HG03439 (cell line): ENCODE measurements around the gene ADAMTS17.
"Not testable (repeated sequence)": the region's sequence is repeated elsewhere in the genome, so short reads cannot be mapped to it uniquely, and the experiment has no call there.

Experiments
- ATAC-seq: cut with Tn5 transposase; IDR thresholded peaks from one replicate; pipeline ENCODE4 v1.9.1; 2021; ENCODE audit warnings: mild to moderate bottlenecking, moderate library complexity; ENCODE audit not compliant: unreplicated experiment

Gene ADAMTS17

DNA sequence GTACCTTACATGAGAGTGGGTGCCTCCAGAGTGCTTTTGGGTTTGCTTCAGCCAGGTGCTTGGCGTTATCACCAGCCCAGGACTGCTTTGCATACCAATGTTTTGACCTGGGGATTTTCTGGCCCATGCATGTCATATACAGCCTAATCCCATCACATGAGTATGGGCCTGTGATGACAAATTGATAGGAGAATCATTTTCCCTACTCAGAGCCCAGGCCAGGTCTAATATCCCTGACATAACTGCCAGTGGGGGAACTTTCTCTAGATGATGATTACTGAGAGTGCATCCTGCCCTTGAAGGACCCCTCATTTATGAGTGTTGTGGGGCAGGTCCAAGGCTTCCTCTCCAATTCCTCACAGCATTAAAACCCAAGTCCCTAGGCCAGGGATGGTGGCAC lies 411.1 kb downstream of the ADAMTS17 start:
- no peak for ATAC-seq

DNA sequence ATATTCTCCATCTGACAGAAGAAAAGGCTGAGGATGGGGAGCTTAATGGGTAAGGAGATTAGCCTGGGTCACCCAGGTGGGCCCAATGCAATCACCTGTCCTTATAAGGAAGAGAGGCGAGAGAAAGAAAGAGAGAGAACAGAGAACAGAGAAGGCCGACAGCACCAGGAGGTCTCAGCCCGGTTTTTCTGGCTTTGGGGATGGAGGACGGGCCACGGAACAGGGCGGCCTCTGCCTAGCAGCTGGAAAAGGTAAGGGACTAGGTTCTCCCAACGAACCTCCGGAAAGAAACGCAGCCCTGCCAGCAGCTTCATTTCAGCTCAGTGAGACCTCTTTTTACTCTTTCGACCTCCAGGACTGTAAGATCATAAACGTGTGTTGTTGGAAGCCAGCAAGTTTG lies 412.5 kb downstream of the ADAMTS17 start:
- no peak for ATAC-seq

DNA sequence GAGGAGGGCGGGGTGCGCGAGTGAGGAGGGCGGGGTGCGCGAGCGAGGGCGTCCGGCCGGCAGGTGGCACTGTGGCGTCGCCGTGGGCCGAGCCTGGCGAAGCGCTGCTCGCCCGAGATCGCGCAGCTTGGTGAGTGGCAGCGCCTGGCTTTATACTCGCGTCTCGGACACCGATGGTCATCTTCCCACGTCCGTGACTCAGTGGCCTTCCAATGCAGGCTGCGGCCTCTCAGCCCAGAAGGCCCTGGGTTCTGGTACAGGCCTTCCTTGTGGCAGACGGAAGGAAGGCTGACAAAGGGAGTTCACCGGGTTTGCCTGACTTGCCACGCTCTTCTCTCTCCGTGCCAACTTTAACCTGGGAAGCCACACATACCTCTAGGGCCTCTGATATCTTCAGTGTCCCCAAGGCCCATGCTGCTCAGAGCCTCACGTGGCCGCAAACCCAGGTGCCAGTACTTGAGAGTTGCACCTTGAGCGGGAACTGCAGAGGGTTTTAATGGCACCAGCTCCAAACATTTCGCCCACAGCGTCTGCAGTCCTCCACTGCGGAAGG lies 413.3 kb downstream of the ADAMTS17 start:
- ATAC-seq: peak; percentile 89

DNA sequence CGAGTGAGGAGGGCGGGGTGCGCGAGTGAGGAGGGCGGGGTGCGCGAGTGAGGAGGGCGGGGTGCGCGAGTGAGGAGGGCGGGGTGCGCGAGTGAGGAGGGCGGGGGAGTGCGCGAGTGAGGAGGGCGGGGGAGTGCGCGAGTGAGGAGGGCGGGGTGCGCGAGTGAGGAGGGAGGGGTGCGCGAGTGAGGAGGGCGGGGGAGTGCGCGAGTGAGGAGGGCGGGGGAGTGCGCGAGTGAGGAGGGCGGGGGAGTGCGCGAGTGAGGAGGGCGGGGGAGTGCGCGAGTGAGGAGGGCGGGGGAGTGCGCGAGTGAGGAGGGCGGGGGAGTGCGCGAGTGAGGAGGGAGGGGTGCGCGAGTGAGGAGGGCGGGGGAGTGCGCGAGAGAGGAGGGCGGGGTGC lies 415.2 kb downstream of the ADAMTS17 start:
- ATAC-seq: not testable (repeated sequence)

DNA sequence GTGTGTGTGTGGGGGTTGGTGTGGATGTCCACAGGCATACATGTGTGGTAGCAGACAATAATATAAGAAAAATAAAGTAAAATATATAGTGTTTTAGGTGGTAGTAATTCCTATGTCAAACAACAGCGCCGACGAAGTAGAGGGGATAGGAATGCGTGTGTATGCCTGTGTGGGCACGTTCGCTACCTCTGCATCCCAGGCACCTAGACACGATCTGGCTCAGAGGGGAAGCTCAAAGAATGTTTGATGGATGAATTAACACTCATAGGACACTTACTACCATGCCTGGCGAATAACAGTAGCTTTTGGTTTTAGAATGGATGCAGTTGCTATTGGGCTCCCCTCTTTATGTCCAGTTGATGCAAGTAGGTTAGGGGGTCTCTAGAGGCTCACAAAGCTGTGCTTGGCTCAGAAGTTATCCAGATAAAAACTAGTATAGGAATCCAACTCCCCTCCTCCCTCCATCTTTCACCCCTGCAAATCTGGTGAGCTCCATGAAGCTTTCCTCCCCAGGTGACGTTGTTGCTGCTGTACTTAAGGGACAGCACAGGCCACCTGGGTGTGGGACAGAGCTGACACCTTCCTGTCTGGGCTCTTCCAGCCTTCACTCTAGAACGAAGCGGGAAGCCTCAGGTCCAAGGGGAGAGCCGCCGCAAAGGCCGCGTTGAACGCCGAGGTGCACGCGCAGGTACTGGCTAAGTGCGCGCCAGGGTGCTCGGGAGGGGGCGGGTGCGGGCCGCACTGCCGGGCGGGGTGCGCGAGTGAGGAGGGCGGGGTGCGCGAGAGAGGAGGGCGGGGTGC lies 415.9 kb downstream of the ADAMTS17 start:
- no peak for ATAC-seq

DNA sequence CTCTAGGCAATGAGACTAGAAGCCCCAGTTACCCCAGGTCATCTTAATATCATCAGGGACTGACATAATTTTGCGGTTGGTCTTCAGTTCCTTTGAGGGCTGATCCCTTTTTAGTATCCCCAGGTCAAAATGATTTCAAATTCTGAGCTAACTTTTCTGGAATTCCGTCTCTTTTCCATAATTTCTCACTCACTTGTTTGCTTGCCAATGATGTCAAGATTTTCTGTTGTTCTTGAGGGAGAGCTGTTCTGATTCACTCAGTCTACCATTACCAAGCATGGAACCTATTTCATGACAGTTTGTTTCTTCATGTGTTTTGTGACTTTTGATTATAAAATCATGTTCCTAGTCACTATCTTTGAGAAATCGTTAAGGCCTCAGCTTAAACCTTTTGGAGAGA lies 418.1 kb downstream of the ADAMTS17 start:
- no peak for ATAC-seq
